Dermis microvascular lymphatic vessel endothelial cell (primary cell): ENCODE data around the gene PRMT3. TPM values are rescaled to one million over a fixed set of nuclear protein-coding genes. Genes with fewer than 3 reads are reported as not detected.
"Not testable (repeated sequence)": the region's sequence is repeated elsewhere in the genome, so short reads cannot be mapped to it uniquely, and the experiment has no call there.

ENCODE experiments used
- DNase-seq, 2 donors: peaks; one replicate each; pipeline versions ENCODE4 v3.0.0 to v3.0.0-alpha.2; 2010; ENCODE audit warnings: low read depth in 2 of 2
- total RNA-seq: library from RNA; depleted of rRNA; stranded (reverse); fragments of >200 nt; gene quantifications from 2 replicates; pipeline ENCODE4 v1.2.1, GENCODE V29; 2014

PRMT3 gene
- total RNA-seq, 1 donor from 2014 or later, result 13.1 TPM

- no peak for DNase-seq
These were observed 113.7 kb downstream of the PRMT3 start for GRCh38 chr11:20501252-20501651.

DNA sequence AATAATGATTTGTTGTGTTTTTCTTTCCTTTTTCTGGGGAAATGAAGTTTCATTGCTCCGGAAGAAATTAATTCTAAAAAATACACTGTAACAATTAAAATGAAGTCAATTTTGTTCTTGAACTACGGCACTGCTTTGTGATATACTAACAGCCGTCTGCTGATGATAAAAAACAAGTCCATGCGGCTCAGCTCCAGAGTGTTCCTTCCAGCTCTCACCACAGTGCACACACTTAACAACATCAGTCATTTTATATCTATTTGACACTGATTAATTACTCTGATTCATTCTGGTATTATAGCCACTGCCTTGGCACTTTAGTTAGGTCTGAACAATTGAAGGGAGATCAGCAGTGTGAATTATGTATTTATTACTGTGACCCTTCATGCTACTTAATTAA is 114.5 kb downstream of the PRMT3 start:
- DNase-seq, result no peak

DNA sequence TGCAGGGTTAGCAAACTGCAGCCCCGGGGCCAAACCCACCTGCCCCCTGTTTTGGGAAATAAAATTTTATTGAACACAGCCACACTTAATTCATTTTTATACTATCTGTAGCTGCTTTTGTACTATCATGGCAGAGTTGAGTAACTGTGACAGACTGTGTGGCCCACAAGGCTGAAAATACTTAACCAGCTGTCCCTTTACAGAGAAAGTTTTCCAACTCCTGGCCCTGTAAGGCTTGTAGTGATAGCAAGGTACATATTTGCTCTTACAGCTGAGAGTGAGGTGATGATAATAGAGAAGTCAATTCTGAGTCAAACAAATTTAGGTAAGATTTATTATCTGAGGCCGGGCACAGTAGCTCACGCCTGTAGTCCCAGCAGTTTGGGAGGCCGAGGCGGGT is 124.5 kb downstream of the PRMT3 start:
- no peak for DNase-seq

- DNase-seq, result no peak
These were observed 125.4 kb downstream of the PRMT3 start for GRCh38 chr11:20512869-20513268.

DNA sequence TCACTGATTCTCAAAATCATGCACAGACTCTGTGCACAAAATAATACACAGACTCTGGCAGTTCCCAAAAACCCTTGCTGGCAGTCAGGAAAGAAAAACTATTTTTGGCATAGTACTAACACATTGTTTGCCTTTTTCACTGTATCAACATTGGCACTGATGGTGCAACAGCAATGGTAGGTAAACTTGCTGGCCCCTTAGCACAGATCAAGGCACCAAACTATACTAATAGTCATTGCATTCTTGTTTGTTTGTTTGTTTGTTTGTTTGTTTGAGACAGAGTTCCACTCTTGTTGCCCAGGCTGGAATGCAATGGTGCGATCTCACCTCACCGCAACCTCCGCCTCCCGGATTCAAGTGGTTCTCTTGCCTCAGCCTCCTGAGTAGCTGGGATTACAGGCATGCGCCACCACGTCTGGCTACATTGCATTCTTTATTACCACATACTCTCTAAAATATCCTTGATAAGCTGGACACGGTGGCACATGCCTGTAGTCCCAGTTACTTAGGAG is 130.9 kb downstream of the PRMT3 start:
- no peak for DNase-seq

DNA sequence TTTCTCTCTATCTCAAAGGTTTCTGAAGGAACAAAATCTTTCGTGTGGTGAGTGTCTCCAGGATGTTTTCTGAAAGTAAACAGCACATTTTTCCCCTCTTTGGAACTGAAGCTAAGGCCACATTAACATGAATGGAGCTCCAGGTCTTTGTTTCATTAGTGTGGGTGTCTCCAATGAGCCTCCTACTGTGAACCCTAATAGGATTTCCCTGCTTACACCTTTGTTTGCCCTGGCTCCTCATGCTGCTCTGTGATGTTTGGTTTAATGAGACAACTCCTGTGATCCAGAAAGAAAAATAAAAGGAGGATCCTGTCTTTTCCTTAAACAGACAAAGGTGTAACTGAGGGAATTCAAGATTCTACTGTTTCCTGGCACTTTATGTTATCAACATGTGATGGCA is 135.0 kb downstream of the PRMT3 start:
- no peak for DNase-seq

DNA sequence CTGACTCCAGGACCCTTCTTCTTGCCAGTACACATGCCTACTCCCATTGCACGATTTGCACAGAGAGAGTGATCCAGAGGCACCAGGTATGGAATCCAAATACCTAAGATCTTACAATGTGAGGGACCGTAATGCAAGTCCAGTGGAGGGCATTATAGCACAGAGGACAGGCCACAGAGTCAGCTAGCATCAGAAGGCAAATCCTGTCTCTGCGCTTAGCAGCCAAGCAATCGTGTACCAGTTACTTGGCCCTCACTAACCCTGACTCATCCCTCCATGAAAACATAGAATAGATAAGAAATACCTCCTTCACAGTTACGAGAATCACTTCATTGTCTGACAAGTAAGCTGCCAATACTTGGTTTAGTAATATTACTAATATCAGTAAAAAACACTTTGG is 142.2 kb downstream of the PRMT3 start:
- no peak for DNase-seq

DNA sequence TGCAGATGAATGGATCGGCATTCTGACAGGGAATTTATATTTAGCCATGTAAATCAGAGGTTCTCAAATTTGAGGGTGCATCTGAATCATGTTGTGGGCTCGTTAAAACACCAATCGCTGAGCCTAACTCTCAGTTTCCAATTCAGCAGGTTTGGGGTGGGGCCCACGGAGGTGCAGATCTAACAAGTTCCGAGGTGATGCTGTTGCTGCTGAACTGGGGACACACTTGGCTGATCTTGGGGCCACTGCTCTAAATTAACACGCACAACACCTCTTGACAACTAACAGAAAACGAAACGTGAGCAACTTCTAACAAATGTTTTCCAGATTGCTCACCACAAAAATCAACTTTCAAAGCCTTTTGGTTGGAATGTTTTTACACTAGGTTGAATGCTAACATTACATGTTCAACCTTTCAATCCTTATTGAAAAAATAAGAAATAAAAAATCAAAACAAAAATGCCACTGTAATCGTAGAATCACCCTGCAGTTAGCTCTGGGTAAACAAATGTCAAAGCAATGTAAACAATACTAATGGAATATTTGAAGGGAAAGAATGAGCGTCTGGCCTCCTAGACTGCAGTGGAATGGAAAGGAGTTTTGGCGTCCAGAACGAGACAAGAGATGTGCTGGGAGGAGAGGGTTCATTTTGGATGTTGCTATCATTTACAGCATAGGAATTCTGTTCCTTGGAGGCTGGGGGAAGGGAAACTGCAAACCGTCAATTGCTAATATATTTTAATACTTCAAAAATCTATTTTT is 143.6 kb downstream of the PRMT3 start:
- no peak for DNase-seq

DNA sequence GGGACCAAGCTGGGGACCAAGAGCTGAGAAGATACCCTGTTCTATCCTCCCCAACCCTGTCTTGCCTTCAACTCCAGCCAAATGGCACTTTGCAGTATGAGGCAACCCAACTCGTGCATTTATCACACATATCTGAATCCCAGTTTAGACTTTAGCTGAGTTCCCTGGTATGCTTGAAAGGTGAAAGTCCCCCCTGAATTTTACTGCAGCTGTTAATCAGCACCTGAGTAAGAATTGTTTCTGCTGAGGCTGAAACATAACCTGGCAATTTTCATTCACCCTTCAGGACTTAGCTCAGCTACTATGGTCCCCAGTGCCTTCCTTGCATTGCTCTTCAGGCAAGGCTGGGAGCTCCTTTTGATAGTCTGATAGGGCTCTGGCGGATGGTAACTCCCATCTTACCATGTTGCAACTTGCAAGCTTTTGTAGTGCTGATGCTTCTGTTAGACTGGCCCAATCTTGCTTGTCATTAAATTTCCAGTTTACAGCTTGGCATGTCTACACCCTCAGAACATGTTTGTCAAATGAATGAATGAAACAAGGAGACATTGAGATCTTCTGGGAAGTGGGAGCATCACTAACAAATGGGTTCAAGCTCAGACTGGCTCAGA is 147.9 kb downstream of the PRMT3 start:
- DNase-seq, result no peak

GRCh38 chr11:20536365-20536764 is 148.8 kb downstream of the PRMT3 start:
- no peak for DNase-seq

- DNase-seq, result no peak
These were observed 149.3 kb downstream of the PRMT3 start for GRCh38 chr11:20536784-20537183.

GRCh38 chr11:20541503-20541902 is 154.0 kb downstream of the PRMT3 start:
- no peak for DNase-seq

DNA sequence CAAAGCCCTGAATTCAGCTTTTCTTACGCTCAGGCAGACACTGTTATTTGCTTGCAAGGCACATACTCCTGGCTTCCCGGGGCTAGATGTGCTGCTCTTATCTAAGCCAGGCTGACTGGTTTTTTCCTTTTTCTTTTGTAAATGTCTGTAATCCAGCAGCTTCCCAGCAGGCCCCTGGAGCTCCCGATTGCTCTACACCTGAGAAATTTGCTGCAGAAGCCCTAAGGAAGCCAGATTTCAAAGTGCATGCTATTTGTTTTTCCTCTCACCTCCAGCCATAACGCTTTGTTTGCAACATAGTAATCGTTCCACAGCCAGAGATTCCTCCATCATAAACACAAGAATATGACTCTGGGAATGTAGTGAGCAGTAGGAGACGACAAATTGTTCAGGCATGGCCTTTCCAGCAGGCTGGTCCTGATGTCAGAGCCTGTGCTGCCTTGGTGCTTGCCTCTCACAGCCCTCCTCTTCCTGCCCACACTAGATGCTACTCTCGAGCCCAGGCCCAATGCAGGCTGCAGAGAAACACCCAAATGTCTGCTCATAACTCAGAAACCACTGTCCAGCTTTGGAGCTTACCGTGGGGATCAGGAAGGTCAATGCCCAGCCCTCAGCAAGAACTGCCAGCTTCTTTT is 157.2 kb downstream of the PRMT3 start:
- no peak for DNase-seq

DNA sequence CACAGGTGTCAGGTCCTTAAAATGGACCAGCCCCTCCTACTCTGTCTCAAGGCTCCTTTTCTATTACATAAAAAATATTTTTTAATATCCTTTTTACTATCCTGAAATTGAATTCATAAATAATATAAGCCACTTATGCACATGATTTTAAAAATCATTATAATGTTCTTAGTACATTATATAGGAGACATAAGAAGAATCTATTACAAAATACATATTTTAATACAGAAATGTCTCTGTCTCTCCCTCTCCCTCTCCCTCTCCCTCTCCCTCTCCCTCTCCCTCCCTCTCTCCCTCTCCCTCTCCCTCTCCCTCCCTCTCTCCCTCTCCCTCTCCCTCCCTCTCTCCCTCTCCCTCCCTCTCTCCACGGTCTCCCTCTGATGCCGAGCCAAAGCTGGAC is 159.9 kb downstream of the PRMT3 start:
- DNase-seq, result no peak

DNA sequence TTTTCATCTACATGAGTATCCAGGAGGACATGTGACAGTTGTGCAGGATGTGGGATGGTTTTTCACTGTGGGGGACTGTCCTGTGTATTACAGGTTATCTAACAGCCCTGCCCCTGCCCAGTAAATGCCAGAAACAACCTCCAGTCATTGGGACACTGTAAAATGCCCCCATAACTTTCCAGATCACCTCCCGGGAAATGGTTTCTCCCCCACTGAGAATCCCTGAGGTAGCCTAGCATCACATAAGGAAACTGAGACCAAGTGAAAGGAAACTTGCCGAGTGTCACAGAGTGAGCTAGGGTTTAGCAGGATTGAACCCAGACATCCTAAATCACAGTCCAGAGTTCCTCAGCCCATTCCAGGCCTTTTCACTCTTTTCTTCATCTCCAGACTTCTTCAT is 163.6 kb downstream of the PRMT3 start:
- no peak for DNase-seq

DNA sequence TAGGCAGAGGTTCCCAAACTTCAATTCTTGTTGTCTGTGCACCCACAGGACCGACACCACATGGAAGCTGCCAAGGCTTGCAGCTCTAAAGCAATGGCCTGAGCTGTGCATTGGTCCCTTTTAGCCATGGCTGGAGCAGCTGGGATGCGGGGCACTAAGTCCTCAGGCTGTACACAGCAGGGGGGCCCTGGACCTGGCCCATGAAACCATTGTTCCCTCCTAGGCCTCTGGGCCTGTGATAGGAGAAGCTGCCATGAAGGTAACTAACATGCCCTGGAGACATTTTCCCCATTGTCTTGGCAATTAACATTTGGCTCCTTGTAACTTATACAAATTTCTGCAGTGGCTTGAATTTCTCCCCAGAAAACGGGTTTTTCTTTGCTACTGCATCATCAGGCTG is 168.3 kb downstream of the PRMT3 start:
- DNase-seq, result no peak

DNA sequence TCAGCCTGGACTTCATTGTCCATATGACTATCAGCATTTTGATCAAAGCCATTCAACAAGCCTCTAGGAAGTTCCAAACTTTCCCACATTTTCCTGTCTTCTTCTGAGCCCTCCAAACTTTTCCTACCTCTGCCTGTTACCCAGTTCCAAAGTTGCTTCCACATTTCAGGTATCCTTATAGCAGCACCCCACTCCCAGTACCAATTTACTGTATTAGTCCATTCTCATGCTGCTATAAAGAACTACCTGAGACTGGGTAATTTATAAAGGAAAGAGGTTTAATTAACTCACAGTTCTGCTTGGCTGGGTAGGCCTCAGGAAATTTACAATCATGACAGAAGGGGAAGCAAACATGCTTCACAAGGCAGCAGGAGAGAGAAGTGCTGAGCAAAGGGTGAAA is 168.9 kb downstream of the PRMT3 start:
- DNase-seq, result not testable (repeated sequence)

DNA sequence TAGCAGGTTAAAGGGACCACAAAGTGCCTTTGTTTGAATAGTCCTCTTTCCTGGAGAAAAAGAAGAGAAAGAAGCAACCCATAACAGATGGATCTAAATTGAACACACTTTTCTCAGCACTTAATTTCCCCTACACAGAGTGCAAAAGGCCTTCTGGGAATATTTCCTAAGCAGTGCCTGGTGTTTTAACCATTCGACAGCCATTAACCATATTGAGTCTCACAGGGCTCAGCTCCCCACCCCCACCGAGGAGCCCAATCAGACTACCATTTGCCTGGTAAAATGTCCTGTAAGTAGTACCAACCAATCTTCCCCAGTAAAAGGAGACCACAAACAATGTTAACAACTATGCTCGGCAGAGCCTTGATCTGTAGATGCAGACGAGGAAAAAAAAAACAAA is 171.2 kb downstream of the PRMT3 start:
- DNase-seq, result no peak

Other genes with a start within 250 kb of the PRMT3 start
- not detected in 2 replicates for gene DBX1, start 227.2 kb upstream of the PRMT3 start, total RNA-seq
- gene HTATIP2, start 24.0 kb upstream of the PRMT3 start, total RNA-seq, result 45.1 and 46.2 TPM in 2 replicates
- not detected in 2 replicates for gene SLC6A5, start 211.9 kb downstream of the PRMT3 start, total RNA-seq